ENCODE results near the gene PAEP.

The PAEP gene

GRCh38 chr9:135615666-135616618 lies 54.4 kb downstream of the PAEP start:
- no peak for DNase-seq (ENCODE audit: low spot score)

Data from HuH-7.5 (cell line).